ENCODE results near the gene NPAS2. TPM values are rescaled to one million over a fixed set of nuclear protein-coding genes. Genes with fewer than 3 reads are reported as not detected.

Gene NPAS2
- total RNA-seq, 1 experiment from 2014 or later = 12.3 TPM

GRCh38 chr2:100964681-100965169, 144.8 kb downstream of the NPAS2 start:
- BruUV-seq (replicated peaks) = no TSS peak
- H3K36me3 Mint-ChIP-seq (ENCODE audit: insufficient read depth, unreplicated experiment) = peaks cover 8% of the 10 kb centered on the region
- intact Hi-C loops (cut with micrococcal nuclease) = no loop called here
- ChIA-PET CTCF (interaction anchor here (0.6 to 1.3 kb wide), 5 partner anchors 9 to 451 kb away, joined by 3 to 6 read pairs (median 5); no protein-coding TSS in a partner anchor), POLR2A (no interaction called here)
- H3K9me3 Mint-ChIP-seq (ENCODE audit: unreplicated experiment) = no peaks in the 10 kb centered on the region
- H3K27me3 Mint-ChIP-seq (ENCODE audit: insufficient read depth, unreplicated experiment) = no peaks in the 10 kb centered on the region
- no peak for DNase-seq (ENCODE audit: unreplicated experiment)
- H3K4me3 Mint-ChIP-seq (ENCODE audit: unreplicated experiment) = no peak overlapping the region
- H3K4me1 Mint-ChIP-seq (ENCODE audit: insufficient read depth, unreplicated experiment) = no peaks in the 10 kb centered on the region
- TF ChIP-seq CTCF (IDR thresholded peaks at IDR 0.05; ENCODE audit: unreplicated experiment) = no peak
- H3K27ac Mint-ChIP-seq (ENCODE audit: low read depth, unreplicated experiment) = no peak overlapping the region

- CTCF ChIA-PET = interaction anchor here (1.0 to 1.3 kb wide), 2 partner anchors 19 to 355 kb away, joined by 4 to 5 read pairs; no protein-coding TSS in a partner anchor
- intact Hi-C loops (cut with micrococcal nuclease) = no loop called here
- Mint-ChIP-seq H3K36me3 (ENCODE audit: insufficient read depth, unreplicated experiment) (peaks cover 8% of the 10 kb centered on the region), H3K27ac (ENCODE audit: low read depth, unreplicated experiment) (no peak overlapping the region), H3K4me3 (ENCODE audit: unreplicated experiment) (no peak overlapping the region), H3K27me3 (ENCODE audit: insufficient read depth, unreplicated experiment) (no peaks in the 10 kb centered on the region), H3K9me3 (ENCODE audit: unreplicated experiment) (no peaks in the 10 kb centered on the region), H3K4me1 (ENCODE audit: insufficient read depth, unreplicated experiment) (no peaks in the 10 kb centered on the region)
- POLR2A ChIA-PET = no interaction called here
- DNase-seq (ENCODE audit: unreplicated experiment) = no peak
- no TSS peak for BruUV-seq (replicated peaks)
- TF ChIP-seq CTCF (IDR thresholded peaks at IDR 0.05; ENCODE audit: unreplicated experiment) = no peak
Observed at GRCh38 chr2:100965596-100965995, 145.7 kb downstream of the NPAS2 start.

GRCh38 chr2:100967716-100968115, 147.8 kb downstream of the NPAS2 start:
- no TSS peak for BruUV-seq (replicated peaks)
- TF ChIP-seq CTCF (IDR thresholded peaks at IDR 0.05; ENCODE audit: unreplicated experiment) = no peak
- ChIA-PET CTCF (interaction anchor here (0.6 to 1.5 kb wide), 5 partner anchors 8 to 1264 kb away, joined by 3 to 7 read pairs (median 3); no protein-coding TSS in a partner anchor), POLR2A (interaction anchor here (0.6 kb wide), 1 partner anchor 1224 kb away, joined by 3 read pairs; no protein-coding TSS in a partner anchor)
- intact Hi-C loops (cut with micrococcal nuclease) = no loop called here
- H3K4me1 Mint-ChIP-seq (ENCODE audit: insufficient read depth, unreplicated experiment) = no peaks in the 10 kb centered on the region
- peaks cover 8% of the 10 kb centered on the region for H3K36me3 Mint-ChIP-seq (ENCODE audit: insufficient read depth, unreplicated experiment)
- H3K9me3 Mint-ChIP-seq (ENCODE audit: unreplicated experiment) = no peaks in the 10 kb centered on the region
- no peak for DNase-seq (ENCODE audit: unreplicated experiment)
- H3K27me3 Mint-ChIP-seq (ENCODE audit: insufficient read depth, unreplicated experiment) = no peaks in the 10 kb centered on the region
- no peak overlapping the region for H3K27ac Mint-ChIP-seq (ENCODE audit: low read depth, unreplicated experiment)
- H3K4me3 Mint-ChIP-seq (ENCODE audit: unreplicated experiment) = no peak overlapping the region

GRCh38 chr2:100968146-100969145, 148.5 kb downstream of the NPAS2 start:
- Mint-ChIP-seq H3K4me3 (ENCODE audit: unreplicated experiment) (no peak overlapping the region), H3K4me1 (ENCODE audit: insufficient read depth, unreplicated experiment) (no peaks in the 10 kb centered on the region), H3K27ac (ENCODE audit: low read depth, unreplicated experiment) (no peak overlapping the region), H3K27me3 (ENCODE audit: insufficient read depth, unreplicated experiment) (no peaks in the 10 kb centered on the region), H3K9me3 (ENCODE audit: unreplicated experiment) (no peaks in the 10 kb centered on the region), H3K36me3 (ENCODE audit: insufficient read depth, unreplicated experiment) (peaks cover 8% of the 10 kb centered on the region)
- no peak for TF ChIP-seq CTCF (IDR thresholded peaks at IDR 0.05; ENCODE audit: unreplicated experiment)
- ChIA-PET POLR2A (interaction anchor here (0.6 kb wide), 1 partner anchor 1223 kb away, joined by 3 read pairs; no protein-coding TSS in a partner anchor), CTCF (interaction anchor here (0.6 to 1.5 kb wide), 6 partner anchors 9 to 358 kb away, joined by 3 to 7 read pairs (median 4); no protein-coding TSS in a partner anchor)
- intact Hi-C loops (cut with micrococcal nuclease) = no loop called here
- no TSS peak for BruUV-seq (replicated peaks)
- no peak for DNase-seq (ENCODE audit: unreplicated experiment)

Data from MCF 10A (cell line).